Tibial nerve (tissue), 4 donors: ENCODE measurements around the gene MLYCD. TPM values are rescaled to one million over a fixed set of nuclear protein-coding genes. Genes with fewer than 3 reads are reported as not detected.
A peak's percentile ranks its signal among the peaks of the same experiment; 100 is the strongest.

Experiments
- DNase-seq, 2 donors: peaks; one replicate each; pipeline ENCODE4 v3.0.0-alpha.2; 2019; ENCODE audit warnings: low spot score in 2 of 2
- H3K27ac ChIP-seq, 4 donors: fragments of 200-600 bp; sonication (generic) in 3 of 4; one replicate each; pipeline ENCODE4 v1.5.1; 2017 to 2019; ENCODE audit warnings: mild to moderate bottlenecking in 1 of 4
- H3K27me3 ChIP-seq, 2 donors: fragments of 200-600 bp; sonication (generic) in 1 of 2; one replicate each; pipeline versions ENCODE4 v1.5.1 to v1.6.0; 2017 to 2019
- H3K36me3 ChIP-seq, 3 donors: fragments of 200-600 bp; sonication (generic); one replicate each; pipeline ENCODE4 v1.5.1; 2018 to 2019
- H3K4me1 ChIP-seq, 4 donors: fragments of 200-600 bp; sonication (generic) in 3 of 4; one replicate each; pipeline ENCODE4 v1.5.1; 2017 to 2019
- H3K4me3 ChIP-seq, 4 donors: fragments of 200-600 bp; sonication (generic) in 3 of 4; one replicate each; pipeline ENCODE4 v1.5.1; 2017 to 2019; ENCODE audit warnings: mild to moderate bottlenecking in 1 of 4, moderate library complexity in 1 of 4
- H3K9me3 ChIP-seq, 4 donors: fragments of 200-600 bp; sonication (generic) in 3 of 4; one replicate each; pipeline ENCODE4 v1.5.1; 2017 to 2019
- CTCF ChIP-seq, 5 experiments: fragments of 200-600 bp in 3 of 5; fragments of 450-650 bp in 2 of 5; sonication (generic) in 3 of 5; IDR thresholded peaks; one replicate each; pipeline ENCODE4 v1.5.1; 2016 to 2019; ENCODE audit warnings: antibody characterized with exemption in 5 of 5, mild to moderate bottlenecking in 3 of 5, moderate library complexity in 2 of 5
- EP300 ChIP-seq, 2 donors: sonication (generic); formaldehyde crosslinking; IDR thresholded peaks; one replicate each; pipeline ENCODE4 v1.6.1; 2017; ENCODE audit warnings: antibody characterized with exemption in 2 of 2, mild to moderate bottlenecking in 1 of 2
- POLR2A ChIP-seq, 2 donors: fragments of 450-650 bp; IDR thresholded peaks; one replicate each; pipeline ENCODE4 v1.6.1; 2017; ENCODE audit warnings: antibody characterized with exemption in 2 of 2, mild to moderate bottlenecking in 2 of 2, moderate library complexity in 2 of 2
- WGBS, 2 donors: methylation state at CpG; one replicate each; pipeline ENCODE4 v1.1.5; 2018; 5-methylcytosine and 5-hydroxymethylcytosine counted together
- total RNA-seq, 4 donors: library from RNA; depleted of rRNA; stranded (reverse); fragments of >200 nt; gene quantifications; one replicate each; pipeline ENCODE4 v1.1.0, GENCODE V29; 2016

MLYCD gene
- total RNA-seq, 4 donors from 2014 or later: 19.0 to 26.7 (median 23.0) TPM

- H3K27me3 ChIP-seq: no peaks in the 10 kb centered on the region
- H3K4me1 ChIP-seq: peaks cover 0 to 19% (median 12%) of the 10 kb centered on the region in 4 donors
- TF ChIP-seq CTCF (IDR thresholded peaks at IDR 0.05) (no peak), EP300 (IDR thresholded peaks at IDR 0.05) (no peak), POLR2A (IDR thresholded peaks at IDR 0.05) (no peak)
- H3K4me3 ChIP-seq: no peak overlapping the region
- H3K9me3 ChIP-seq: peaks cover 0 to 10% (median 0%) of the 10 kb centered on the region in 4 donors
- WGBS, 2 donors: 77 to 85% methylated on average over 4 of the region's 4 CpGs
- no peak for DNase-seq
- no peak overlapping the region for H3K27ac ChIP-seq
- H3K36me3 ChIP-seq: no peaks in the 10 kb centered on the region
These were observed 3.7 kb upstream of the MLYCD start for GRCh38 chr16:83895243-83895642.

- Histone ChIP-seq H3K36me3 (no peaks in the 10 kb centered on the region), H3K27me3 (no peaks in the 10 kb centered on the region), H3K4me3 (no peak overlapping the region), H3K9me3 (peaks cover 0 to 10% (median 0%) of the 10 kb centered on the region in 4 donors), H3K4me1 (peaks cover 0 to 26% (median 18%) of the 10 kb centered on the region in 4 donors), H3K27ac (no peak overlapping the region)
- WGBS, 2 donors: 94 to 96% methylated on average over 3 of the region's 3 CpGs
- no peak for TF ChIP-seq CTCF (IDR thresholded peaks at IDR 0.05)
- TF ChIP-seq POLR2A (IDR thresholded peaks at IDR 0.05): no peak
- no peak for TF ChIP-seq EP300 (IDR thresholded peaks at IDR 0.05)
- no peak for DNase-seq
These were observed 3.0 kb upstream of the MLYCD start for GRCh38 chr16:83895942-83896341.

- peak overlapping the region; percentile 82 to 95 (median 90) for H3K27ac ChIP-seq
- peak overlapping the region; percentile 68 to 93 (median 84) for H3K4me3 ChIP-seq
- H3K36me3 ChIP-seq: no peaks in the 10 kb centered on the region
- TF ChIP-seq EP300 (IDR thresholded peaks at IDR 0.05) (no peak), CTCF (IDR thresholded peaks at IDR 0.05) (no peak), POLR2A (IDR thresholded peaks at IDR 0.05) (no peak)
- H3K4me1 ChIP-seq: peaks cover 0 to 58% (median 23%) of the 10 kb centered on the region in 4 donors
- H3K9me3 ChIP-seq: no peaks in the 10 kb centered on the region
- DNase-seq: no peak
- no peaks in the 10 kb centered on the region for H3K27me3 ChIP-seq
- WGBS, 2 donors: 1 to 2% methylated on average over 12 to 21 of the region's 73 CpGs
These were observed 470 bp downstream of the MLYCD start for GRCh38 chr16:83899272-83899897.

- DNase-seq: no peak
- no peaks in the 10 kb centered on the region for H3K36me3 ChIP-seq
- peak overlapping the region; percentile 82 to 95 (median 90) for H3K27ac ChIP-seq
- H3K27me3 ChIP-seq: no peaks in the 10 kb centered on the region
- no peaks in the 10 kb centered on the region for H3K9me3 ChIP-seq
- peaks cover 0 to 58% (median 23%) of the 10 kb centered on the region in 4 donors for H3K4me1 ChIP-seq
- WGBS, 2 donors: 70 to 73% methylated on average over 3 of the region's 3 CpGs
- peak overlapping the region; percentile 68 to 93 (median 84) for H3K4me3 ChIP-seq
- TF ChIP-seq CTCF (IDR thresholded peaks at IDR 0.05): no peak
- TF ChIP-seq POLR2A (IDR thresholded peaks at IDR 0.05): no peak
- TF ChIP-seq EP300 (IDR thresholded peaks at IDR 0.05): no peak
These were observed 1.1 kb downstream of the MLYCD start for GRCh38 chr16:83899978-83900377.

- H3K9me3 ChIP-seq: no peaks in the 10 kb centered on the region
- no peaks in the 10 kb centered on the region for H3K27me3 ChIP-seq
- peak overlapping the region in 1 of 4 donors; percentile 48 for H3K27ac ChIP-seq
- WGBS, 2 donors: 82 to 83% methylated on average over 9 of the region's 9 CpGs
- TF ChIP-seq EP300 (IDR thresholded peaks at IDR 0.05): no peak
- TF ChIP-seq CTCF (IDR thresholded peaks at IDR 0.05): no peak
- no peak for TF ChIP-seq POLR2A (IDR thresholded peaks at IDR 0.05)
- peak overlapping the region in 2 of 4 donors; percentile 68 to 93 for H3K4me3 ChIP-seq
- peaks cover 0 to 58% (median 23%) of the 10 kb centered on the region in 4 donors for H3K4me1 ChIP-seq
- peaks cover 0 to 3% (median 0%) of the 10 kb centered on the region in 3 donors for H3K36me3 ChIP-seq
- DNase-seq: no peak
These were observed 1.7 kb downstream of the MLYCD start for GRCh38 chr16:83900571-83900970.
